HG02588 (cell line): Measurements from ENCODE around the gene CALHM2.
"Not testable (repeated sequence)": the region's sequence is repeated elsewhere in the genome, so short reads cannot be mapped to it uniquely, and the experiment has no call there.

Experiments used
- ATAC-seq: cut with Tn5 transposase; IDR thresholded peaks from one replicate; pipeline ENCODE4 v1.9.1; 2021; ENCODE audit warnings: mild to moderate bottlenecking, moderate library complexity; ENCODE audit not compliant: unreplicated experiment

Gene CALHM2

GRCh38 chr10:103451831-103452505, at the start of gene CALHM2:
CALHM2 (minus strand) TSS chr10:103452370; CDS start chr10:103449941, 2,429 bp downstream.
- peak; percentile 65 for ATAC-seq

GRCh38 chr10:103501186-103501585, 49.0 kb upstream of the CALHM2 start:
- ATAC-seq = no peak

GRCh38 chr10:103500481-103500880, 48.3 kb upstream of the CALHM2 start:
- ATAC-seq = no peak

- no peak for ATAC-seq
Observed at GRCh38 chr10:103499881-103500280, 47.7 kb upstream of the CALHM2 start.

- ATAC-seq = no peak
Observed at GRCh38 chr10:103498936-103499638, 46.9 kb upstream of the CALHM2 start.

GRCh38 chr10:103497161-103497915, 45.2 kb upstream of the CALHM2 start:
- no peak for ATAC-seq

GRCh38 chr10:103495321-103495720, 43.2 kb upstream of the CALHM2 start:
- ATAC-seq = no peak

- ATAC-seq = no peak
Observed at GRCh38 chr10:103493916-103494877, 42.0 kb upstream of the CALHM2 start.

- no peak for ATAC-seq
Observed at GRCh38 chr10:103493362-103493915, 41.3 kb upstream of the CALHM2 start, which contains the start of gene NEURL1. NEURL1 (plus strand) TSS chr10:103493705; CDS start chr10:103494388, 683 bp downstream.

GRCh38 chr10:103492655-103493261, 40.6 kb upstream of the CALHM2 start:
- ATAC-seq = no peak

GRCh38 chr10:103491729-103492364, 39.7 kb upstream of the CALHM2 start:
- no peak for ATAC-seq

GRCh38 chr10:103490986-103491314, 38.8 kb upstream of the CALHM2 start:
- ATAC-seq = peak; percentile 17

- no peak for ATAC-seq
Observed at GRCh38 chr10:103487410-103487708, 35.2 kb upstream of the CALHM2 start.

- ATAC-seq = not testable (repeated sequence)
Observed at GRCh38 chr10:103486635-103487409, 34.7 kb upstream of the CALHM2 start.

GRCh38 chr10:103481974-103482531, 29.9 kb upstream of the CALHM2 start:
- no peak for ATAC-seq

GRCh38 chr10:103480521-103480920, 28.4 kb upstream of the CALHM2 start:
- no peak for ATAC-seq

GRCh38 chr10:103479135-103479534, 27.0 kb upstream of the CALHM2 start, which contains the start of gene CALHM3:
CALHM3 (minus strand) TSS chr10:103479240; CDS start chr10:103479032, 208 bp downstream.
- no peak for ATAC-seq

- ATAC-seq = no peak
Observed at GRCh38 chr10:103478671-103479070, 26.5 kb upstream of the CALHM2 start.
